ENCODE measurements around the gene NUP85. TPM values are rescaled to one million over a fixed set of nuclear protein-coding genes. Genes with fewer than 3 reads are reported as not detected.

NUP85 gene
- total RNA-seq, 1 donor from 2014 or later = 83.8 TPM

DNA sequence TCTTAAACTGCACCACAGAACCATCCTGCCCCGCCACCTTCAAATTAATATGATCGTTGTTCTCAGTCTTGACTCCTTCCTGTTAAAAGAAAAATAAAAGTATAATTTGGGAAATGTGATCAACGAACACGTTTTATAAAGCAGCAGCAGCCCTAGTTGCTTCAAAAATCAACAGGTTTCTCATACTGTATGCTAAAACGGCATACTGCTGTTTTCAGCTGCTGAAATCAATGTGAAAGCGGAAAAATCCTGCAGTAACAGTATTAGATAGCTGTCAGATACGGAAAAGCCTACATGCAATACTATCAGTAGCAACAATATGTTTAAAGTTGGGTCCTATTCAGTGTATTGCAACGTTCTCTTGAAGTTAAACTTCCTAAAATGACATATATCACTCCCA is 24.4 kb upstream of the NUP85 start:
- peak overlapping the region; percentile 56 for H3K27ac Mint-ChIP-seq
- no peaks in the 10 kb centered on the region for H3K9me3 Mint-ChIP-seq (ENCODE audit: low read depth)
- no peak for DNase-seq (ENCODE audit: low spot score, unreplicated experiment)
- H3K4me1 Mint-ChIP-seq (ENCODE audit: low read depth) = peaks cover 9% of the 10 kb centered on the region
- H3K4me3 Mint-ChIP-seq (ENCODE audit: low read depth) = peak overlapping the region; percentile 88
- no peaks in the 10 kb centered on the region for H3K27me3 Mint-ChIP-seq
- H3K36me3 Mint-ChIP-seq (ENCODE audit: insufficient read depth) = peaks cover 9% of the 10 kb centered on the region
- TF ChIP-seq, protein P1, sequence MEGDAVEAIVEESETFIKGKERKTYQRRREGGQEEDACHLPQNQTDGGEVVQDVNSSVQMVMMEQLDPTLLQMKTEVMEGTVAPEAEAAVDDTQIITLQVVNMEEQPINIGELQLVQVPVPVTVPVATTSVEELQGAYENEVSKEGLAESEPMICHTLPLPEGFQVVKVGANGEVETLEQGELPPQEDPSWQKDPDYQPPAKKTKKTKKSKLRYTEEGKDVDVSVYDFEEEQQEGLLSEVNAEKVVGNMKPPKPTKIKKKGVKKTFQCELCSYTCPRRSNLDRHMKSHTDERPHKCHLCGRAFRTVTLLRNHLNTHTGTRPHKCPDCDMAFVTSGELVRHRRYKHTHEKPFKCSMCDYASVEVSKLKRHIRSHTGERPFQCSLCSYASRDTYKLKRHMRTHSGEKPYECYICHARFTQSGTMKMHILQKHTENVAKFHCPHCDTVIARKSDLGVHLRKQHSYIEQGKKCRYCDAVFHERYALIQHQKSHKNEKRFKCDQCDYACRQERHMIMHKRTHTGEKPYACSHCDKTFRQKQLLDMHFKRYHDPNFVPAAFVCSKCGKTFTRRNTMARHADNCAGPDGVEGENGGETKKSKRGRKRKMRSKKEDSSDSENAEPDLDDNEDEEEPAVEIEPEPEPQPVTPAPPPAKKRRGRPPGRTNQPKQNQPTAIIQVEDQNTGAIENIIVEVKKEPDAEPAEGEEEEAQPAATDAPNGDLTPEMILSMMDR (IDR thresholded peaks at IDR 0.05; ENCODE audit: unreplicated experiment) = no peak

DNA sequence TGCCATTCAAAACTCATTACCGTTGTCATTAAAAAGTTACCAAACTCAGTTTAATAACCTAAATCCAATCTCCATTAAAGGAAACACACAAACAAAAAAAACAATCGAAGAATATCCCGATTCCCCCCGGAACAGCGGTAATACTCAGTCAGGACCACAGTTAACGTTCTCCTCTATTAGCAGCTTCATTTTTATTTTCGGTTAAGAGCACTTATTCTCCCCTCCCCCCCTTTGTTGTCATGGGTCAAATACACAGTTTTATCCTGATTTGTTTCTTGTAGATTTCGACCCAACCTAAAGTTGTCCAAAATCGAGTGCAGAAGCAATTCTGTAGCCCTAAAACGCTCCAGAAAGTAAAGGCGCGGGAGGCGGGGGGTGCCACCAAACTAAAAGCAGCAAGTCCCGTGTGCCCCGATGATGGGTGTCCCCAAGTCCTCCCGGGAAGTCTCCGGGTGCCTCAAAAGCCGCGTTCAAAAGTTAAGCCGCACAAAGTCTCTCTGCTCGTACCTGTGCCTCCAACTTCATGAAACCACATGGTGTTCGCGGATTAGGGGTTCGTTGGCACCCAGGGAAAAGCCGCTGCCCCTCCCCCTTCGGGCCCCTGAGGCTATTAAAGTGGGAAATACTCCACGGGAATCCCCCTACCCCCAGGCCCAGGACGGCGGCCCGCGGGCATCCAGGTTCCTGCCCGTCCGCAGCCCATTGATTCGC is 23.7 kb upstream of the NUP85 start:
- H3K36me3 Mint-ChIP-seq (ENCODE audit: insufficient read depth) = peaks cover 6% of the 10 kb centered on the region
- H3K4me1 Mint-ChIP-seq (ENCODE audit: low read depth) = peaks cover 9% of the 10 kb centered on the region
- DNase-seq (ENCODE audit: low spot score, unreplicated experiment) = no peak

GRCh38 chr17:75182319-75182568 is 23.2 kb upstream of the NUP85 start:
- H3K27ac Mint-ChIP-seq = peak overlapping the region; percentile 56
- TF ChIP-seq, protein P1 (IDR thresholded peaks at IDR 0.05; ENCODE audit: unreplicated experiment) = peak; percentile 29
- H3K4me3 Mint-ChIP-seq (ENCODE audit: low read depth) = peak overlapping the region; percentile 88
- H3K9me3 Mint-ChIP-seq (ENCODE audit: low read depth) = no peaks in the 10 kb centered on the region
- no peaks in the 10 kb centered on the region for H3K27me3 Mint-ChIP-seq
- H3K36me3 Mint-ChIP-seq (ENCODE audit: insufficient read depth) = peaks cover 4% of the 10 kb centered on the region
- peaks cover 9% of the 10 kb centered on the region for H3K4me1 Mint-ChIP-seq (ENCODE audit: low read depth)
- peak; percentile 16 for DNase-seq (ENCODE audit: low spot score, unreplicated experiment)

More for the DNA sequence above, 23.7 kb upstream of the NUP85 start:
- Mint-ChIP-seq H3K4me3 (ENCODE audit: low read depth) (peak overlapping the region; percentile 88), H3K27ac (peak overlapping the region; percentile 56), H3K27me3 (no peaks in the 10 kb centered on the region), H3K9me3 (ENCODE audit: low read depth) (no peaks in the 10 kb centered on the region)
- TF ChIP-seq, protein P1 (IDR thresholded peaks at IDR 0.05; ENCODE audit: unreplicated experiment) = no peak

GRCh38 chr17:75182569-75183436 is 22.7 kb upstream of the NUP85 start, which contains the start of gene SUMO2:
TSS of gene SUMO2 (minus strand) at chr17:75182959. CDS start at chr17:75182834, 125 bp downstream.
- peaks cover 9% of the 10 kb centered on the region for H3K4me1 Mint-ChIP-seq (ENCODE audit: low read depth)
- peak within 1 kb of the TSS; percentile 97 for H3K27ac Mint-ChIP-seq
- peaks cover 4% of the 10 kb centered on the region for H3K36me3 Mint-ChIP-seq (ENCODE audit: insufficient read depth)
- peak; percentile 91 for DNase-seq (ENCODE audit: low spot score, unreplicated experiment)
- TF ChIP-seq, protein P1 (IDR thresholded peaks at IDR 0.05; ENCODE audit: unreplicated experiment) = no peak
- H3K27me3 Mint-ChIP-seq = no peaks in the 10 kb centered on the region
- peak within 1 kb of the TSS; percentile 88 for H3K4me3 Mint-ChIP-seq (ENCODE audit: low read depth)
- H3K9me3 Mint-ChIP-seq (ENCODE audit: low read depth) = no peaks in the 10 kb centered on the region

GRCh38 chr17:75183999-75184884 is 21.2 kb upstream of the NUP85 start:
- TF ChIP-seq, protein P1 (IDR thresholded peaks at IDR 0.05; ENCODE audit: unreplicated experiment) = no peak
- Mint-ChIP-seq H3K4me3 (ENCODE audit: low read depth) (peak overlapping the region; percentile 82), H3K27ac (peak overlapping the region; percentile 97), H3K27me3 (no peaks in the 10 kb centered on the region), H3K36me3 (ENCODE audit: insufficient read depth) (peaks cover 4% of the 10 kb centered on the region), H3K4me1 (ENCODE audit: low read depth) (peaks cover 9% of the 10 kb centered on the region), H3K9me3 (ENCODE audit: low read depth) (no peaks in the 10 kb centered on the region)
- no peak for DNase-seq (ENCODE audit: low spot score, unreplicated experiment)
